Caco-2 (cell line): ENCODE measurements around the gene GPC5. TPM values are rescaled to one million over a fixed set of nuclear protein-coding genes. Genes with fewer than 3 reads are reported as not detected.

Experiments
- BruUV-seq: library from RNA; stranded (reverse); fragments of 400-500 nt; replicated peaks from 2 replicates; lab custom pipeline; 2021; lab: Mats Ljungman, UMichigan
- CTCF ChIA-PET: fragments of 300-600 bp; sonication (Branson Sonifier 250); formaldehyde crosslinking; loops from one replicate; lab custom pipeline; 2022; ENCODE audit warnings: antibody characterized with exemption; lab: Charles Lee
- POLR2A ChIA-PET: fragments of 300-600 bp; sonication (Branson Sonifier 250); formaldehyde crosslinking; loops from one replicate; lab custom pipeline; 2022; ENCODE audit warnings: antibody characterized with exemption; lab: Charles Lee
- DNase-seq, 2 experiments: peaks; one replicate each; pipeline versions ENCODE4 v3.0.0 to v3.0.0-alpha.2; 2020 to 2022
- H3K27me3 ChIP-seq: replicated peaks from 2 replicates; pipeline ENCODE4 v1.6.0; 2011; ENCODE audit warnings: low read length; ENCODE audit not compliant: control insufficient read depth, insufficient read depth
- H3K36me3 ChIP-seq: 2 replicates; pipeline ENCODE4 v1.5.1; 2011; ENCODE audit warnings: low read length; ENCODE audit not compliant: control insufficient read depth, insufficient read depth
- H3K4me1 ChIP-seq: fragments of 250-450 bp; sonication (Bioruptor Pico); 2 replicates; pipeline ENCODE4 v1.5.1; 2020; ENCODE audit warnings: mild to moderate bottlenecking
- H3K4me3 ChIP-seq: 2 replicates; pipeline ENCODE4 v1.5.1; 2011; ENCODE audit warnings: low read depth, mild to moderate bottlenecking, control low read depth, low read length
- H3K9me3 ChIP-seq: fragments of 250-450 bp; sonication (Bioruptor Pico); 2 replicates; pipeline ENCODE4 v1.5.1; 2020; ENCODE audit warnings: mild to moderate bottlenecking, moderate library complexity
- H3K27ac Mint-ChIP-seq: one replicate; pipeline ENCODE4 v1.8.0; 2022; ENCODE audit warnings: mixed read lengths; ENCODE audit not compliant: unreplicated experiment
- H3K27me3 Mint-ChIP-seq: one replicate; pipeline ENCODE4 v1.8.0; 2022; ENCODE audit warnings: mixed read lengths; ENCODE audit not compliant: insufficient read depth, unreplicated experiment
- H3K36me3 Mint-ChIP-seq: one replicate; pipeline ENCODE4 v1.8.0; 2022; ENCODE audit warnings: mild to moderate bottlenecking, mixed read lengths; ENCODE audit not compliant: insufficient read depth, unreplicated experiment
- H3K4me1 Mint-ChIP-seq: one replicate; pipeline ENCODE4 v1.8.0; 2022; ENCODE audit warnings: low read depth, mixed read lengths; ENCODE audit not compliant: unreplicated experiment
- H3K4me3 Mint-ChIP-seq: one replicate; pipeline ENCODE4 v1.8.0; 2022; ENCODE audit warnings: mild to moderate bottlenecking, moderate library complexity, mixed read lengths; ENCODE audit not compliant: unreplicated experiment
- H3K9me3 Mint-ChIP-seq: one replicate; pipeline ENCODE4 v1.8.0; 2022; ENCODE audit warnings: mixed read lengths; ENCODE audit not compliant: unreplicated experiment
- CTCF ChIP-seq, 2 experiments: fragments of 200-600 bp in 1 of 2; IDR thresholded peaks; 1 replicate in 1 of 2; 2 replicates in 1 of 2; pipeline versions ENCODE4 v1.5.1 to v1.8.0; 2011 to 2022; ENCODE audit warnings: antibody characterized with exemption in 1 of 2, control low read depth in 1 of 2, inconsistent platforms in 1 of 2, low read depth in 1 of 2, low read length in 1 of 2, mild to moderate bottlenecking in 1 of 2, moderate library complexity in 1 of 2; ENCODE audit not compliant: insufficient read depth in 1 of 2, severe bottlenecking in 1 of 2, unreplicated experiment in 1 of 2
- intact Hi-C: fragments of 100-400 bp; cut with micrococcal nuclease; formaldehyde crosslinking; loops from one replicate; pipeline ENCODE4 v1.10.0; 2022; ENCODE audit not compliant: unreplicated experiment
- total RNA-seq: library from RNA; stranded (reverse); gene quantifications from 2 replicates; pipeline ENCODE4 v1.2.3, GENCODE V29; 2022

Gene GPC5
- total RNA-seq, 1 experiment from 2014 or later, result 4.1 TPM

DNA sequence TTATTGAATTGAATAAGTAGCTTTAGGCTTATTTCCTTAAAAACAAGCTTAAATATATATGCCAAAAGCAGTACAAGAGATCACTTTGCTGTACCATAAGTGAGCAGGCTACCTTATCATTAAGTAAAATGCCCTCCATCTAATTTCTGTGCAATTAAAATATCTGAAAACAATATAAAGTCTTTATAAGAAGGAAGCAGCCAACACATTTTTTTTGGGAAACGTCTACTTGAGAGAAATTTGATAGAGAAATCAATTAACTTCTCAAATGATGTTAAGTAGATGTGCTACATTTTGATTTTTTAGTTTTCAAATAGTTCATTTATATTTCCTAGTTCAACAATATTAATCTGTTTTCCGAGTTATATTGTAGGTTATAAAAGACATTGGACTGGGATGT is 52.5 kb downstream of the GPC5 start:
- DNase-seq, result no peak
- Histone ChIP-seq H3K4me3 (no peak overlapping the region), H3K27me3 (no peaks in the 10 kb centered on the region), H3K9me3 (no peaks in the 10 kb centered on the region), H3K4me1 (no peaks in the 10 kb centered on the region), H3K36me3 (no peaks in the 10 kb centered on the region)
- POLR2A ChIA-PET, result no interaction called here
- peaks cover 2% of the 10 kb centered on the region for H3K36me3 Mint-ChIP-seq
- CTCF ChIA-PET, result no interaction called here
- no TSS peak for BruUV-seq
- H3K27ac Mint-ChIP-seq, result no peak overlapping the region
- intact Hi-C loops, result no loop called here
- no peak overlapping the region for H3K4me3 Mint-ChIP-seq
- TF ChIP-seq CTCF (IDR thresholded peaks at IDR 0.05; ENCODE audit: insufficient read depth in 1 of 2, low read depth in 1 of 2, low read length in 1 of 2, severe bottlenecking in 1 of 2, unreplicated experiment in 1 of 2), result no peak
- no peaks in the 10 kb centered on the region for H3K9me3 Mint-ChIP-seq
- no peaks in the 10 kb centered on the region for H3K4me1 Mint-ChIP-seq
- H3K27me3 Mint-ChIP-seq, result peaks cover under 1% of the 10 kb centered on the region

GRCh38 chr13:91454666-91455065 is 56.2 kb downstream of the GPC5 start:
- H3K27ac Mint-ChIP-seq, result no peak overlapping the region
- no peaks in the 10 kb centered on the region for H3K4me1 Mint-ChIP-seq
- no TSS peak for BruUV-seq
- H3K9me3 Mint-ChIP-seq, result no peaks in the 10 kb centered on the region
- no peak for DNase-seq
- H3K4me3 ChIP-seq, result no peak overlapping the region
- no peak overlapping the region for H3K4me3 Mint-ChIP-seq
- no peaks in the 10 kb centered on the region for H3K9me3 ChIP-seq
- no peaks in the 10 kb centered on the region for H3K27me3 ChIP-seq
- no peak for TF ChIP-seq CTCF (IDR thresholded peaks at IDR 0.05; ENCODE audit: insufficient read depth in 1 of 2, low read depth in 1 of 2, low read length in 1 of 2, severe bottlenecking in 1 of 2, unreplicated experiment in 1 of 2)
- H3K4me1 ChIP-seq, result no peaks in the 10 kb centered on the region
- no peaks in the 10 kb centered on the region for H3K27me3 Mint-ChIP-seq
- no peaks in the 10 kb centered on the region for H3K36me3 ChIP-seq
- intact Hi-C loops, result no loop called here
- no peaks in the 10 kb centered on the region for H3K36me3 Mint-ChIP-seq
- ChIA-PET POLR2A (no interaction called here), CTCF (no interaction called here)

- Histone ChIP-seq H3K9me3 (no peaks in the 10 kb centered on the region), H3K36me3 (no peaks in the 10 kb centered on the region), H3K27me3 (no peaks in the 10 kb centered on the region), H3K4me1 (no peaks in the 10 kb centered on the region), H3K4me3 (no peak overlapping the region)
- ChIA-PET POLR2A (no interaction called here), CTCF (no interaction called here)
- Mint-ChIP-seq H3K27ac (no peak overlapping the region), H3K4me1 (no peaks in the 10 kb centered on the region), H3K9me3 (no peaks in the 10 kb centered on the region), H3K4me3 (no peak overlapping the region), H3K36me3 (no peaks in the 10 kb centered on the region), H3K27me3 (no peaks in the 10 kb centered on the region)
- DNase-seq, result no peak
- no TSS peak for BruUV-seq
- TF ChIP-seq CTCF (IDR thresholded peaks at IDR 0.05; ENCODE audit: insufficient read depth in 1 of 2, low read depth in 1 of 2, low read length in 1 of 2, severe bottlenecking in 1 of 2, unreplicated experiment in 1 of 2), result no peak
- intact Hi-C loops, result no loop called here
These were observed 58.4 kb downstream of the GPC5 start for GRCh38 chr13:91456837-91457236.
